ENCODE results near the gene COMT.

GRCh38 chr22:20004464-20004863, 62.9 kb downstream of the COMT start:
- TF ChIP-seq CTCF (IDR thresholded peaks at IDR 0.05) (no peak), POLR2A (IDR thresholded peaks at IDR 0.05) (no peak)
